ENCODE results near the gene ARHGAP42. TPM values are rescaled to one million over a fixed set of nuclear protein-coding genes. Genes with fewer than 3 reads are reported as not detected.

The ARHGAP42 gene
- total RNA-seq, 1 experiment from 2014 or later = not detected

DNA sequence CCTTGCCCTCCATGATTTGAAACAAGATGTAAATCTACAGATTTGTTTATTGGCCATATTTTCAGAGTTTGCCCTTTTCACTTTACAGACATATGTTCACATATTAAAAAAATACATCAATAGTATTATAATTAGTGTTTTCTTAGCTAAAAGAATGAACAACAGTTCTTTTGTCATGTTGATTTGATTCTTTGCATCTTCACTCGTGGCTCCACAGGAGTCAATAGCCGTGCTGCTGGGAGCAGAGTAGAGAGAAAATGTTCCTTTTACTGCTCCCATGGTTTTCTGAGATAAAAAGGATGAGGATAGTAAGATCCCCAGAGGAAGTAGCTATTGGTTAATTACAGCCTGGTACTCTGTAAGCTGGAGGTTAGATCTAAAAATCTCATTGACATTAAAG, 291.4 kb downstream of the ARHGAP42 start:
- Histone ChIP-seq H3K27me3 (ENCODE audit: low read length) (no peaks in the 10 kb centered on the region), H3K4me3 (ENCODE audit: low read length) (no peak overlapping the region), H3K79me2 (ENCODE audit: low read length) (no peaks in the 10 kb centered on the region), H4K20me1 (ENCODE audit: insufficient read depth, low read depth, low read length) (no peaks in the 10 kb centered on the region), H3K4me2 (ENCODE audit: low read depth, low read length, poor library complexity, severe bottlenecking) (no peak overlapping the region), H3K4me1 (ENCODE audit: low read length) (no peaks in the 10 kb centered on the region), H3K27ac (ENCODE audit: low read length) (no peak overlapping the region), H3K9me2 (replicated peaks; ENCODE audit: insufficient read depth, low read length) (no peaks in the 10 kb centered on the region), H2AFZ (ENCODE audit: low read length) (no peak overlapping the region), H3K9me3 (ENCODE audit: low read length) (peaks cover 5% of the 10 kb centered on the region), H3K36me3 (ENCODE audit: insufficient read depth, low read length) (no peaks in the 10 kb centered on the region), H3K9ac (ENCODE audit: low read length) (no peak overlapping the region)
- no peak for DNase-seq

DNA sequence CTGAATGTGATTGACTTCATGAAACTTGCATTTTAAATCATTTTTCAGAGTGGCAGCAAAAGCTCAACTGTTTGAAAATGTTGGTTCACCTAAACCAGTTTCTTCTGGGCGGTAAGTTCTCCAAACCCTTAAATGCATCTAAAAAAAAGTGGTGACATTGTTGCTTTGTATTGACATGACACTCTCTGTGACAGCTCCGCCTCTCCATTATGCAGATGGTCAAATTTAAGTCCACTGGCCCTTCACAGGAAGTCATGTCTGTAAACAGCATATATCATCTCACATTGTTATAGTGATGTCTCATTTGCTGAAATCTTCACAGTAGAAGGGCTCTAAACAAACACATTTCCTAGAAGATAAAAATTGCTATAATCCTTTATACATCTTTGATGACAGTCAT, 291.9 kb downstream of the ARHGAP42 start:
- no peak for DNase-seq
- Histone ChIP-seq H3K9ac (ENCODE audit: low read length) (no peak overlapping the region), H3K9me2 (replicated peaks; ENCODE audit: insufficient read depth, low read length) (no peaks in the 10 kb centered on the region), H3K79me2 (ENCODE audit: low read length) (no peaks in the 10 kb centered on the region), H4K20me1 (ENCODE audit: insufficient read depth, low read depth, low read length) (no peaks in the 10 kb centered on the region), H3K9me3 (ENCODE audit: low read length) (peaks cover 1% of the 10 kb centered on the region), H3K4me3 (ENCODE audit: low read length) (no peak overlapping the region), H3K27ac (ENCODE audit: low read length) (no peak overlapping the region), H3K36me3 (ENCODE audit: insufficient read depth, low read length) (no peaks in the 10 kb centered on the region), H3K4me1 (ENCODE audit: low read length) (no peaks in the 10 kb centered on the region), H3K27me3 (ENCODE audit: low read length) (no peaks in the 10 kb centered on the region), H2AFZ (ENCODE audit: low read length) (no peak overlapping the region), H3K4me2 (ENCODE audit: low read depth, low read length, poor library complexity, severe bottlenecking) (no peak overlapping the region)

DNA sequence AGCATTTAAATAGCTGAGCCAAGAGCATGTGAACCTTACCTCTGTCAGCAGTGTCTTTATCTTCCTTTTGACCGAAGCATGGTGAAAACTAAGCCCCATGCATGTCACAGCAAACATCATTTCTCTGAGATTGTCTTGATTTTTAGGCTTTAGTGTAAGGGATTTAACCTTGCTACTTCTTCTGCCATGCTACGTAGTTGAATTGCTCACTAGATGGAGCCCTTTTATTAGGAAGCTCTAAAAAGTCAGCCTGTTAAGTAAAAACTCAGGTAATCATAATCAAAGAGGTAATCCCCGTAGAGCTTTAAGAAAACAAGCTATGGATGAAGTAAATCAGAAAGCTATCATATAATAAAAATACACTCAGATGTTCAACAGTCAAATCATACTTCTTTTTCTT, 293.1 kb downstream of the ARHGAP42 start:
- Histone ChIP-seq H3K79me2 (ENCODE audit: low read length) (no peaks in the 10 kb centered on the region), H4K20me1 (ENCODE audit: insufficient read depth, low read depth, low read length) (no peaks in the 10 kb centered on the region), H3K4me2 (ENCODE audit: low read depth, low read length, poor library complexity, severe bottlenecking) (no peak overlapping the region), H3K36me3 (ENCODE audit: insufficient read depth, low read length) (no peaks in the 10 kb centered on the region), H3K9me2 (replicated peaks; ENCODE audit: insufficient read depth, low read length) (no peaks in the 10 kb centered on the region), H2AFZ (ENCODE audit: low read length) (no peak overlapping the region), H3K9me3 (ENCODE audit: low read length) (no peaks in the 10 kb centered on the region; the same call in 1 of the 2 replicates), H3K4me1 (ENCODE audit: low read length) (no peaks in the 10 kb centered on the region), H3K9ac (ENCODE audit: low read length) (no peak overlapping the region), H3K27me3 (ENCODE audit: low read length) (no peaks in the 10 kb centered on the region), H3K27ac (ENCODE audit: low read length) (no peak overlapping the region), H3K4me3 (ENCODE audit: low read length) (no peak overlapping the region)
- DNase-seq = peak; percentile 69

DNA sequence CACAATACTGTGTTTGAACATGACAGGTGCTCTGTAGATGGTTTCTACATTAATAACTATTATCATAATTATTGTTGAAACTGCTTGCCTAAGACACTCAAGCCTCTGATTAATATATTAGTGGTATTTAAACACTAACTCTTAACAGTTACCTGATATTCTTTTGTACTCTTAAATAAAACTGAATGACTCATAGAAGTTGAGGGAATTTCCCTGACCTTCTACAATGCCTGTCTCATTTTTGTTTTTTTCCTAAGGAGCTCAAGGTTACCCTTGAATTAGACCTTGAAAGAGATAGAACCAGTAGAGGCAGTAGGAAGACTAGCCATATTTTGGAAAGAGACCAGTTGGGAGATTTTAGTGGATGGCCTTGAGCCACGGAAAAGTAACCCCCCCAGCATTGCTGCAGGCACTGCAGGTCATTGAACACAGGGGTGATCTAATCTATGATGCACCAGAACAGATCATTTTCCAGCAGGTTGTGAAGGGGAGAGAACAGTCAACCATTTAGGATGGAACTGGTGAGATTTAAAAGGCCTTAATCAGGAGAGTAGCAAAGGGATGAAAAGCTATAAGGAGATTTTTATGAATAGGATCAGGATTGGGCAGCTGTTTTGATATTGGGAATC, 294.2 kb downstream of the ARHGAP42 start:
- no peak for DNase-seq
- Histone ChIP-seq H3K27ac (ENCODE audit: low read length) (no peak overlapping the region), H3K9me3 (ENCODE audit: low read length) (peaks cover 9% of the 10 kb centered on the region; the same call in 1 of the 2 replicates), H4K20me1 (ENCODE audit: insufficient read depth, low read depth, low read length) (no peaks in the 10 kb centered on the region), H3K36me3 (ENCODE audit: insufficient read depth, low read length) (no peaks in the 10 kb centered on the region), H3K27me3 (ENCODE audit: low read length) (no peaks in the 10 kb centered on the region), H3K4me1 (ENCODE audit: low read length) (no peaks in the 10 kb centered on the region), H3K4me3 (ENCODE audit: low read length) (no peak overlapping the region), H3K9ac (ENCODE audit: low read length) (no peak overlapping the region), H3K4me2 (ENCODE audit: low read depth, low read length, poor library complexity, severe bottlenecking) (no peak overlapping the region), H2AFZ (ENCODE audit: low read length) (no peak overlapping the region), H3K9me2 (replicated peaks; ENCODE audit: insufficient read depth, low read length) (no peaks in the 10 kb centered on the region), H3K79me2 (ENCODE audit: low read length) (no peaks in the 10 kb centered on the region)

DNA sequence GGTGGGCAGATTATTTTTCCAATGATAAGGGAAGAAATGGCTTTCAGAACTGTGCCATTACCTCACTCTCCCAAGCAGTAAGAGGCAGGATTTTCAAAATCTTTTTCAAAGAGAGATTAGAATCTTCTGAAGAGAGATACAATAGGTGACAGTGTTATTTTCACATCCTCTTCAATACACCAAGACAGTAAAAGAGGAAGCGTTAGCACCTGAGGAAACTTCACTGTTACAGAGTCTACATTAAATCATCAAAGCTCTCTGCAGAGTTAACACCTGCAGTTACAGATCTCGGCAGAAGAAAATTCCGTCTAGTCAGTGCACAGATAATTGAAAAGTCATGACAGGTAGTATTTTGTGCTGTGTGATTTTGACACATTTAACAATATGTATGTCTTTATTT, 297.6 kb downstream of the ARHGAP42 start:
- H3K4me2 ChIP-seq (ENCODE audit: low read depth, low read length, poor library complexity, severe bottlenecking) = no peak overlapping the region
- no peaks in the 10 kb centered on the region for H3K79me2 ChIP-seq (ENCODE audit: low read length)
- H3K9me2 ChIP-seq (replicated peaks; ENCODE audit: insufficient read depth, low read length) = no peaks in the 10 kb centered on the region
- peaks cover 20% of the 10 kb centered on the region for H3K9me3 ChIP-seq (ENCODE audit: low read length)
- H3K27ac ChIP-seq (ENCODE audit: low read length) = no peak overlapping the region
- H2AFZ ChIP-seq (ENCODE audit: low read length) = no peak overlapping the region
- H3K27me3 ChIP-seq (ENCODE audit: low read length) = no peaks in the 10 kb centered on the region
- no peak overlapping the region for H3K4me3 ChIP-seq (ENCODE audit: low read length)
- H3K4me1 ChIP-seq (ENCODE audit: low read length) = no peaks in the 10 kb centered on the region
- H3K36me3 ChIP-seq (ENCODE audit: insufficient read depth, low read length) = no peaks in the 10 kb centered on the region
- no peak overlapping the region for H3K9ac ChIP-seq (ENCODE audit: low read length)
- H4K20me1 ChIP-seq (ENCODE audit: insufficient read depth, low read depth, low read length) = no peaks in the 10 kb centered on the region
- peak; percentile 46 for DNase-seq

DNA sequence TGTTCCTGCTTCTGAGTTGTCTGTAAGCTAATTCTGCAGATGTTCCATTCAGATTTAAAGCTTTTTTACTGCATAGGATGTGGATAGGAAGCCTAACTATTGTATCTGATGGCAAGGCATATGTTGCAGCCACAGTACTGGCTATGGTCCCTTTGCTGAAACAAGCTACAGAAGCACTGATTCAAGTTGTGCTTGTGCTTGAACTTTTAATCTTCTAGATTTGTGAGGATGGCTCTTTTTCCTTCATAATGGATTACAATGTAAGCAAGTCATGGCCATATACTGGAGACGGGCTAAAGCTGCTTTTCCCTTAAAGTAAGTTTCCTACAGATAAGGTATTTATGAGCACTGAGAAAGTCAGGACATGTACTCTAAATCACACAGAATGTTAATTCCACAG, 303.8 kb downstream of the ARHGAP42 start:
- H3K9ac ChIP-seq (ENCODE audit: low read length) = no peak overlapping the region
- no peak overlapping the region for H2AFZ ChIP-seq (ENCODE audit: low read length)
- no peak overlapping the region for H3K4me3 ChIP-seq (ENCODE audit: low read length)
- no peaks in the 10 kb centered on the region for H3K36me3 ChIP-seq (ENCODE audit: insufficient read depth, low read length)
- H3K9me2 ChIP-seq (replicated peaks; ENCODE audit: insufficient read depth, low read length) = no peaks in the 10 kb centered on the region
- H3K4me2 ChIP-seq (ENCODE audit: low read depth, low read length, poor library complexity, severe bottlenecking) = no peak overlapping the region
- H4K20me1 ChIP-seq (ENCODE audit: insufficient read depth, low read depth, low read length) = no peaks in the 10 kb centered on the region
- DNase-seq = no peak
- no peaks in the 10 kb centered on the region for H3K4me1 ChIP-seq (ENCODE audit: low read length)
- peaks cover 19% of the 10 kb centered on the region for H3K9me3 ChIP-seq (ENCODE audit: low read length)
- no peaks in the 10 kb centered on the region for H3K79me2 ChIP-seq (ENCODE audit: low read length)
- H3K27ac ChIP-seq (ENCODE audit: low read length) = no peak overlapping the region
- H3K27me3 ChIP-seq (ENCODE audit: low read length) = no peaks in the 10 kb centered on the region

DNA sequence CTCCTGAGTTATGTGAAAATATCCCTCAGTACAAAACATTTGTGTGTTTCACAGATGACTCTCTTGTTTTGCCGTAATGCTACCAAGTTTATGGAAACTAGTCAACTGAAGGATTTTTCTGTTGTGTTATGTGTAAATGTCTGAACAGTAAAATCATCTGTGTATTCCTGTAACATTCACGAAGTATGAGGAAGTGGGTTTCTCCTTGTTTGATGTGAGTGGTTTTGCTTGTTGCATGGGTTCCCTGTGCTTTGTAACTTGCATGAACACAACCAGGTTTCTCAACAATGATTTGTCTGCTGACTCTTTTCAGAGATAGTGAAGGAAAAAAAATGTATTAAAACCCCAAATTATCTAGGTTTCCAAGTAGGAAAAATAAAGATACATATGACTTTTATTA, 304.5 kb downstream of the ARHGAP42 start:
- H3K36me3 ChIP-seq (ENCODE audit: insufficient read depth, low read length) = no peaks in the 10 kb centered on the region
- no peak overlapping the region for H3K9ac ChIP-seq (ENCODE audit: low read length)
- no peak overlapping the region for H3K4me3 ChIP-seq (ENCODE audit: low read length)
- H3K9me3 ChIP-seq (ENCODE audit: low read length) = peaks cover 15% of the 10 kb centered on the region
- no peaks in the 10 kb centered on the region for H3K9me2 ChIP-seq (replicated peaks; ENCODE audit: insufficient read depth, low read length)
- H3K4me1 ChIP-seq (ENCODE audit: low read length) = no peaks in the 10 kb centered on the region
- H4K20me1 ChIP-seq (ENCODE audit: insufficient read depth, low read depth, low read length) = no peaks in the 10 kb centered on the region
- H3K4me2 ChIP-seq (ENCODE audit: low read depth, low read length, poor library complexity, severe bottlenecking) = no peak overlapping the region
- no peak for DNase-seq
- no peaks in the 10 kb centered on the region for H3K79me2 ChIP-seq (ENCODE audit: low read length)
- no peak overlapping the region for H3K27ac ChIP-seq (ENCODE audit: low read length)
- H2AFZ ChIP-seq (ENCODE audit: low read length) = no peak overlapping the region
- no peaks in the 10 kb centered on the region for H3K27me3 ChIP-seq (ENCODE audit: low read length)

DNA sequence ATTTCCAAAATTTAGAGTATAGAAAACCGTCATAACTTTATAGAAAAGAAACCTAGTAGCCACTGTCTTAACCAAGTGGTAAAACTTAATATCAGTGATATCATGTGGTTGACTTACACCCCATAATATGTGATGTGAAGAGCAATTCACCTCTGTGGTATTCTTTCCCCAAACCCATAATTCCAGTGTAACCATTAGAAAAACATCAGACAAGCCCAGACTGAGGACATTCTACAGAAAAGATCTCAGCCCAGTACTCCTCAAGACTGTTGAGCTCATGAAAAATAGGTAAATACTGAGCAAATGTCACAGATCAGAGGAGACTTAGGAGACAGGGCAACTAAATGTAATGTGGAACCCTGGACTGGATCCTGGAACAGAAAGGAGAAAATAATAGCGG, 307.9 kb downstream of the ARHGAP42 start:
- H3K27me3 ChIP-seq (ENCODE audit: low read length) = no peaks in the 10 kb centered on the region
- H3K27ac ChIP-seq (ENCODE audit: low read length) = no peak overlapping the region
- DNase-seq = no peak
- no peaks in the 10 kb centered on the region for H3K36me3 ChIP-seq (ENCODE audit: insufficient read depth, low read length)
- no peak overlapping the region for H3K4me3 ChIP-seq (ENCODE audit: low read length)
- H3K9me2 ChIP-seq (replicated peaks; ENCODE audit: insufficient read depth, low read length) = no peaks in the 10 kb centered on the region
- H3K9ac ChIP-seq (ENCODE audit: low read length) = no peak overlapping the region
- no peak overlapping the region for H2AFZ ChIP-seq (ENCODE audit: low read length)
- H3K79me2 ChIP-seq (ENCODE audit: low read length) = no peaks in the 10 kb centered on the region
- no peak overlapping the region for H3K4me2 ChIP-seq (ENCODE audit: low read depth, low read length, poor library complexity, severe bottlenecking)
- no peaks in the 10 kb centered on the region for H4K20me1 ChIP-seq (ENCODE audit: insufficient read depth, low read depth, low read length)
- H3K4me1 ChIP-seq (ENCODE audit: low read length) = no peaks in the 10 kb centered on the region
- H3K9me3 ChIP-seq (ENCODE audit: low read length) = peaks cover 6% of the 10 kb centered on the region
